ENCODE measurements around the gene GTPBP2. TPM values are rescaled to one million over a fixed set of nuclear protein-coding genes. Genes with fewer than 3 reads are reported as not detected.

GTPBP2 gene
- polyA plus RNA-seq, 1 experiment = 148 TPM

GRCh38 chr6:43627008-43627825 is 1.8 kb downstream of the GTPBP2 start:
- Histone ChIP-seq H3K27me3 (ENCODE audit: control insufficient read depth, insufficient read depth, low read length) (no peaks in the 10 kb centered on the region), H3K36me3 (ENCODE audit: control insufficient read depth, insufficient read depth, low read length) (peaks cover 34% of the 10 kb centered on the region), H3K4me3 (ENCODE audit: low read depth, low read length) (peak overlapping the region; percentile 18)
- peak; percentile 83 for DNase-seq (ENCODE audit: low read depth)
- CTCF ChIA-PET = interaction anchor here (0.7 to 1.0 kb wide), 3 partner anchors 10 to 142 kb away, joined by 3 read pairs; no protein-coding TSS in a partner anchor
- no peak for TF ChIP-seq CTCF (IDR thresholded peaks at IDR 0.05; ENCODE audit: insufficient read depth, low read depth, low read length)
- POLR2A ChIA-PET = no interaction called here

GRCh38 chr6:43625393-43625992 is 3.6 kb downstream of the GTPBP2 start:
- H3K4me3 ChIP-seq (ENCODE audit: low read depth, low read length) = no peak overlapping the region
- no peak for TF ChIP-seq CTCF (IDR thresholded peaks at IDR 0.05; ENCODE audit: insufficient read depth, low read depth, low read length)
- no peaks in the 10 kb centered on the region for H3K27me3 ChIP-seq (ENCODE audit: control insufficient read depth, insufficient read depth, low read length)
- POLR2A ChIA-PET = no interaction called here
- no peak for DNase-seq (ENCODE audit: low read depth)
- peaks cover 48% of the 10 kb centered on the region for H3K36me3 ChIP-seq (ENCODE audit: control insufficient read depth, insufficient read depth, low read length)
- CTCF ChIA-PET = interaction anchor here (1.0 kb wide), 1 partner anchor 12 kb away, joined by 3 read pairs; no protein-coding TSS in a partner anchor

- TF ChIP-seq CTCF (IDR thresholded peaks at IDR 0.05; ENCODE audit: insufficient read depth, low read depth, low read length) = no peak
- Histone ChIP-seq H3K4me3 (ENCODE audit: low read depth, low read length) (no peak overlapping the region), H3K27me3 (ENCODE audit: control insufficient read depth, insufficient read depth, low read length) (no peaks in the 10 kb centered on the region), H3K36me3 (ENCODE audit: control insufficient read depth, insufficient read depth, low read length) (peaks cover 50% of the 10 kb centered on the region)
- ChIA-PET CTCF (no interaction called here), POLR2A (no interaction called here)
- no peak for DNase-seq (ENCODE audit: low read depth)
Measured at GRCh38 chr6:43624786-43625288, 4.2 kb downstream of the GTPBP2 start.

- peaks cover 50% of the 10 kb centered on the region for H3K36me3 ChIP-seq (ENCODE audit: control insufficient read depth, insufficient read depth, low read length)
Measured at GRCh38 chr6:43623880-43624785, 4.9 kb downstream of the GTPBP2 start.

More at GRCh38 chr6:43623880-43624785, 4.9 kb downstream of the GTPBP2 start:
- POLR2A ChIA-PET = no interaction called here
- no peaks in the 10 kb centered on the region for H3K27me3 ChIP-seq (ENCODE audit: control insufficient read depth, insufficient read depth, low read length)
- CTCF ChIA-PET = no interaction called here
- DNase-seq (ENCODE audit: low read depth) = no peak
- TF ChIP-seq CTCF (IDR thresholded peaks at IDR 0.05; ENCODE audit: insufficient read depth, low read depth, low read length) = no peak
- no peak overlapping the region for H3K4me3 ChIP-seq (ENCODE audit: low read depth, low read length)
